Activated T-cell treated with anti-CD3 and anti-CD28 coated beads for 1 hour (primary cell): ENCODE data around the gene PDE8B.
"Not testable (repeated sequence)": the region's sequence is repeated elsewhere in the genome, so short reads cannot be mapped to it uniquely, and the experiment has no call there.

ENCODE experiments used
- DNase-seq: peaks from one replicate; pipeline ENCODE4 v3.0.0-alpha.2; 2020; ENCODE audit warnings: low read depth

Gene PDE8B

GRCh38 chr5:77449277-77449676 lies 238.8 kb downstream of the PDE8B start:
- DNase-seq, result no peak

DNA sequence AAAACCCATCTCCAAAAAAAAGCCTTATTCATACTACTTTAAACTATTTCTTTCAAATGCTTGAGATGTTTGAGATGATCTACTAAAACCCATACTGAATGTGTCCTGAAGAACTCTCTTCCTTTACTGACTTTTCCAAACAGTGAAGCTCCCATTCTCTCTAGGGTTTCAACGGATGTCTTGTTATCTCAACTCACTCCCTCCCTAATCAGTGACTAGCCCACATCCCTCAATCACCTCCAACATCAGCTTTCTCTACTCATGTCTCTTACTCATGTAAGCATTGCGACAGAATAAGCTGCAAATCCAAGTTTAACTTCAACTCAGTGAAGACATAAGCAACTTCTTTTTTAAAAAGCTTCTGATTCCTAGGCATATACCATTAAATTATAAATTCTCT lies 239.5 kb downstream of the PDE8B start:
- no peak for DNase-seq

GRCh38 chr5:77452351-77452750 lies 241.9 kb downstream of the PDE8B start:
- no peak for DNase-seq

- no peak for DNase-seq
Measured at GRCh38 chr5:77454123-77454522, 243.6 kb downstream of the PDE8B start.

DNA sequence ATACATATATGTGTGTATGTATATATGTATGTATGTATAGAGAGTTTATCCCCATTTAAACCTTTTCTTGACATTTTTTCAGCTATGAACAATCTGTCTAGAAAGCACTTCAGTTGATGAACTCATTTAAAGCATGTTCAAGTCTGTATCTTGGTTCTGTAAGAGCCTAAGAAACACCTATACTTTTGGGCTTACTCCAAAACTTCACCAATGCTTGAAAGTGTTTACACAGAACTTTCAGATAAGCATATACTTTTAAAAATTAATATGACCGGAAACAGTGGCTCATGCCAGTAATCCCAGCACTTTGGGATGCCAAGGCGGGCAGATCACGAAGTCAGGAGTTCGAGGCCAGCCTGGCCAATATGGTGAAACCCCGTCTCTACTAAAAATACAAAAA lies 250.8 kb downstream of the PDE8B start:
- DNase-seq, result no peak

GRCh38 chr5:77463905-77464304 lies 253.4 kb downstream of the PDE8B start:
- no peak for DNase-seq

GRCh38 chr5:77468875-77469274 lies 258.4 kb downstream of the PDE8B start:
- not testable (repeated sequence) for DNase-seq

GRCh38 chr5:77475041-77475440 lies 264.6 kb downstream of the PDE8B start:
- not testable (repeated sequence) for DNase-seq
